GM23248 (cell line): ENCODE data around the gene SPANXN4. TPM values are rescaled to one million over a fixed set of nuclear protein-coding genes. Genes with fewer than 3 reads are reported as not detected.

Experiments used
- DNase-seq: peaks from one replicate; pipeline ENCODE4 v3.0.0-alpha.2; 2015
- H2AFZ ChIP-seq: fragments of 200-600 bp; sonication (generic); 2 replicates; pipeline ENCODE4 v1.6.1; 2016; ENCODE audit warnings: antibody characterized with exemption
- H3F3A ChIP-seq: fragments of 200-600 bp; sonication (generic); 2 replicates; pipeline ENCODE4 v1.6.1; 2016; ENCODE audit warnings: mild to moderate bottlenecking, antibody characterized with exemption, mixed run types; ENCODE audit not compliant: insufficient read depth
- H3K27ac ChIP-seq: fragments of 200-600 bp; sonication (generic); 2 replicates; pipeline ENCODE4 v1.5.1; 2016; ENCODE audit warnings: mild to moderate bottlenecking
- H3K27me3 ChIP-seq: fragments of 200-600 bp; sonication (generic); replicated peaks from 2 replicates; pipeline ENCODE4 v1.6.1; 2016; ENCODE audit warnings: mild to moderate bottlenecking; ENCODE audit not compliant: insufficient read depth
- H3K36me3 ChIP-seq: fragments of 200-600 bp; sonication (generic); 2 replicates; pipeline ENCODE4 v1.6.1; 2016; ENCODE audit warnings: low read depth, mild to moderate bottlenecking
- H3K4me1 ChIP-seq: fragments of 200-600 bp; sonication (generic); 2 replicates; pipeline ENCODE4 v1.6.1; 2016; ENCODE audit warnings: mild to moderate bottlenecking; ENCODE audit not compliant: insufficient read depth
- H3K4me2 ChIP-seq: fragments of 200-600 bp; sonication (generic); one replicate; pipeline ENCODE4 v1.6.1; 2016; ENCODE audit warnings: mild to moderate bottlenecking; ENCODE audit not compliant: unreplicated experiment
- H3K4me3 ChIP-seq: fragments of 200-600 bp; sonication (generic); 2 replicates; pipeline ENCODE4 v1.5.1; 2016; ENCODE audit warnings: mild to moderate bottlenecking
- H3K79me2 ChIP-seq: fragments of 200-600 bp; sonication (generic); 2 replicates; pipeline ENCODE4 v1.6.1; 2016; ENCODE audit warnings: mild to moderate bottlenecking; ENCODE audit not compliant: insufficient read depth
- H3K9ac ChIP-seq: fragments of 200-600 bp; sonication (generic); 2 replicates; pipeline ENCODE4 v1.6.1; 2016; ENCODE audit warnings: mild to moderate bottlenecking
- H3K9me2 ChIP-seq: fragments of 200-600 bp; sonication (generic); 2 replicates; pipeline ENCODE4 v1.6.1; 2016; ENCODE audit warnings: mixed run types, mild to moderate bottlenecking, moderate library complexity; ENCODE audit not compliant: insufficient read depth
- H3K9me3 ChIP-seq: fragments of 200-600 bp; sonication (generic); one replicate; pipeline ENCODE4 v1.6.1; 2017; ENCODE audit warnings: low read depth
- H4K20me1 ChIP-seq: fragments of 200-600 bp; sonication (generic); 2 replicates; pipeline ENCODE4 v1.6.0; 2016; ENCODE audit not compliant: insufficient read depth
- EZH2 ChIP-seq: fragments of 200-600 bp; sonication (generic); IDR thresholded peaks from 2 replicates; pipeline ENCODE4 v1.6.1; 2018; ENCODE audit warnings: antibody characterized with exemption, mild to moderate bottlenecking; ENCODE audit not compliant: insufficient read depth, poor library complexity, severe bottlenecking
- EZH2phosphoT487 ChIP-seq: fragments of 200-600 bp; sonication (generic); IDR thresholded peaks from 2 replicates; pipeline ENCODE4 v1.6.1; 2018; ENCODE audit warnings: antibody characterized with exemption, moderate library complexity, mild to moderate bottlenecking, low read depth; ENCODE audit not compliant: insufficient read depth
- WGBS, 2 experiments: methylation state at CpG; one replicate each; pipeline ENCODE4 v1.1.6; 2015 to 2017; ENCODE audit warnings: low lambda C conversion rate in 2 of 2, low coverage in 1 of 2; ENCODE audit errors: missing lambda C conversion rate in 2 of 2; 5-methylcytosine and 5-hydroxymethylcytosine counted together
- in situ Hi-C: fragments of 300-500 bp; cut with MboI; formaldehyde crosslinking; loops from 2 replicates; pipeline ENCODE4 v1.15.0; 2020
- polyA plus RNA-seq: library from polyadenylated mRNA; unstranded; fragments of >200 nt; fragmentation: Nextera tagmentation; extraction: Ambion mirVana; gene quantifications from 2 replicates; pipeline ENCODE4 v1.2.1, GENCODE V29; 2016
- total RNA-seq: library from RNA; depleted of rRNA; stranded (reverse); fragments of >200 nt; shearing (Covaris generic); gene quantifications from 2 replicates; pipeline ENCODE4 v1.2.3, GENCODE V29; 2014

The SPANXN4 gene
- total and polyA plus RNA-seq, 2 experiments from 2014 or later: not detected

GRCh38 chrX:143017272-143017671 lies 8.5 kb upstream of the SPANXN4 start:
- no peak for TF ChIP-seq EZH2phosphoT487
- no peak for TF ChIP-seq EZH2
- no peak for DNase-seq
- no peak overlapping the region for H3K4me2 ChIP-seq
- in situ Hi-C loops: no loop called here
- no peak overlapping the region for H3K9ac ChIP-seq
- no peak overlapping the region for H3K27ac ChIP-seq
- no peak overlapping the region for H3K4me3 ChIP-seq
- no peak overlapping the region for H2AFZ ChIP-seq
- no peaks in the 10 kb centered on the region for H3K9me3 ChIP-seq
- H3K79me2 ChIP-seq: no peaks in the 10 kb centered on the region
- 11 to 14% methylated on average over 2 of the region's 2 CpGs for WGBS, 2 experiments
- H4K20me1 ChIP-seq: no peaks in the 10 kb centered on the region
- H3K36me3 ChIP-seq: no peaks in the 10 kb centered on the region
- H3F3A ChIP-seq: no peaks in the 10 kb centered on the region
- H3K4me1 ChIP-seq: no peaks in the 10 kb centered on the region
- no peaks in the 10 kb centered on the region for H3K9me2 ChIP-seq
- H3K27me3 ChIP-seq: no peaks in the 10 kb centered on the region

- TF ChIP-seq EZH2phosphoT487 (no peak), EZH2 (no peak)
- no peaks in the 10 kb centered on the region for H3F3A ChIP-seq
- H3K9me3 ChIP-seq: no peaks in the 10 kb centered on the region
- no peak overlapping the region for H2AFZ ChIP-seq
- H3K27ac ChIP-seq: no peak overlapping the region
- no peaks in the 10 kb centered on the region for H3K79me2 ChIP-seq
- DNase-seq: no peak
- 29 to 48% methylated on average over 6 of the region's 6 CpGs for WGBS, 2 experiments
- no peak overlapping the region for H3K4me3 ChIP-seq
- H4K20me1 ChIP-seq: no peaks in the 10 kb centered on the region
- H3K9me2 ChIP-seq: no peaks in the 10 kb centered on the region
- no peak overlapping the region for H3K4me2 ChIP-seq
- in situ Hi-C loops: no loop called here
- H3K36me3 ChIP-seq: no peaks in the 10 kb centered on the region
- no peaks in the 10 kb centered on the region for H3K27me3 ChIP-seq
- H3K4me1 ChIP-seq: no peaks in the 10 kb centered on the region
- H3K9ac ChIP-seq: no peak overlapping the region
Measured at GRCh38 chrX:143027275-143027674, 1.5 kb downstream of the SPANXN4 start.

- H3K9ac ChIP-seq: no peak overlapping the region
- H3K4me1 ChIP-seq: no peaks in the 10 kb centered on the region
- TF ChIP-seq EZH2 (no peak), EZH2phosphoT487 (no peak)
- no peaks in the 10 kb centered on the region for H3F3A ChIP-seq
- H3K9me2 ChIP-seq: no peaks in the 10 kb centered on the region
- no peaks in the 10 kb centered on the region for H3K9me3 ChIP-seq
- 23 to 43% methylated on average over 1 to 2 of the region's 2 CpGs for WGBS, 2 experiments
- no peaks in the 10 kb centered on the region for H4K20me1 ChIP-seq
- H3K27ac ChIP-seq: no peak overlapping the region
- no peaks in the 10 kb centered on the region for H3K27me3 ChIP-seq
- H2AFZ ChIP-seq: no peak overlapping the region
- in situ Hi-C loops: no loop called here
- no peak overlapping the region for H3K4me2 ChIP-seq
- H3K36me3 ChIP-seq: no peaks in the 10 kb centered on the region
- no peak overlapping the region for H3K4me3 ChIP-seq
- H3K79me2 ChIP-seq: no peaks in the 10 kb centered on the region
- no peak for DNase-seq
Measured at GRCh38 chrX:143047511-143047910, 21.8 kb downstream of the SPANXN4 start.

GRCh38 chrX:143058120-143058519 lies 32.4 kb downstream of the SPANXN4 start:
- no peaks in the 10 kb centered on the region for H3K79me2 ChIP-seq

GRCh38 chrX:143081231-143081630 lies 55.5 kb downstream of the SPANXN4 start:
- H3K4me2 ChIP-seq: no peak overlapping the region
- no peaks in the 10 kb centered on the region for H4K20me1 ChIP-seq
- no peak for DNase-seq
- no peak overlapping the region for H3K4me3 ChIP-seq
- no peak overlapping the region for H3K9ac ChIP-seq
- H3K9me3 ChIP-seq: no peaks in the 10 kb centered on the region
- in situ Hi-C loops: no loop called here
- 40 to 43% methylated on average over 3 of the region's 3 CpGs for WGBS, 2 experiments
- H3F3A ChIP-seq: no peaks in the 10 kb centered on the region
- H3K9me2 ChIP-seq: no peaks in the 10 kb centered on the region
- H3K27ac ChIP-seq: no peak overlapping the region
- no peak overlapping the region for H2AFZ ChIP-seq
- no peak for TF ChIP-seq EZH2
- TF ChIP-seq EZH2phosphoT487: no peak
- no peaks in the 10 kb centered on the region for H3K4me1 ChIP-seq
- no peaks in the 10 kb centered on the region for H3K79me2 ChIP-seq
- H3K27me3 ChIP-seq: no peaks in the 10 kb centered on the region
- no peaks in the 10 kb centered on the region for H3K36me3 ChIP-seq

More at GRCh38 chrX:143058120-143058519, 32.4 kb downstream of the SPANXN4 start:
- no peak overlapping the region for H3K4me2 ChIP-seq
- no peak for TF ChIP-seq EZH2
- TF ChIP-seq EZH2phosphoT487: no peak
- H3K9ac ChIP-seq: no peak overlapping the region
- WGBS, 2 experiments: 39 to 47% methylated on average over 4 of the region's 4 CpGs
- in situ Hi-C loops: no loop called here
- no peaks in the 10 kb centered on the region for H3K36me3 ChIP-seq
- H4K20me1 ChIP-seq: no peaks in the 10 kb centered on the region
- H3K9me2 ChIP-seq: no peaks in the 10 kb centered on the region
- H3K4me1 ChIP-seq: no peaks in the 10 kb centered on the region
- no peak overlapping the region for H2AFZ ChIP-seq
- H3K9me3 ChIP-seq: no peaks in the 10 kb centered on the region
- H3K4me3 ChIP-seq: no peak overlapping the region
- no peak for DNase-seq
- no peaks in the 10 kb centered on the region for H3K27me3 ChIP-seq
- H3F3A ChIP-seq: no peaks in the 10 kb centered on the region
- H3K27ac ChIP-seq: no peak overlapping the region
